SU-DHL-6 (cell line): ENCODE data around the gene ACAA1.

Experiments used
- EZH2phosphoT487 ChIP-seq: fragments of 200-600 bp; sonication (generic), shearing (Covaris generic); conservative IDR thresholded peaks from 2 replicates; pipeline ENCODE4 v1.6.1; 2018; ENCODE audit warnings: mild to moderate bottlenecking, antibody characterized with exemption, low read length, moderate library complexity, mixed read lengths
- TF ChIP-seq, protein P1 (sequence below): fragments of 200-600 bp; sonication (generic); IDR thresholded peaks from one replicate; pipeline ENCODE4 v1.5.1; 2017; ENCODE audit warnings: antibody characterized with exemption, mild to moderate bottlenecking, low read length, moderate library complexity; ENCODE audit not compliant: insufficient read depth, poor library complexity, severe bottlenecking

GRCh38 chr3:38136393-38136776 is 542 bp downstream of the ACAA1 start:
- TF ChIP-seq, protein P1, sequence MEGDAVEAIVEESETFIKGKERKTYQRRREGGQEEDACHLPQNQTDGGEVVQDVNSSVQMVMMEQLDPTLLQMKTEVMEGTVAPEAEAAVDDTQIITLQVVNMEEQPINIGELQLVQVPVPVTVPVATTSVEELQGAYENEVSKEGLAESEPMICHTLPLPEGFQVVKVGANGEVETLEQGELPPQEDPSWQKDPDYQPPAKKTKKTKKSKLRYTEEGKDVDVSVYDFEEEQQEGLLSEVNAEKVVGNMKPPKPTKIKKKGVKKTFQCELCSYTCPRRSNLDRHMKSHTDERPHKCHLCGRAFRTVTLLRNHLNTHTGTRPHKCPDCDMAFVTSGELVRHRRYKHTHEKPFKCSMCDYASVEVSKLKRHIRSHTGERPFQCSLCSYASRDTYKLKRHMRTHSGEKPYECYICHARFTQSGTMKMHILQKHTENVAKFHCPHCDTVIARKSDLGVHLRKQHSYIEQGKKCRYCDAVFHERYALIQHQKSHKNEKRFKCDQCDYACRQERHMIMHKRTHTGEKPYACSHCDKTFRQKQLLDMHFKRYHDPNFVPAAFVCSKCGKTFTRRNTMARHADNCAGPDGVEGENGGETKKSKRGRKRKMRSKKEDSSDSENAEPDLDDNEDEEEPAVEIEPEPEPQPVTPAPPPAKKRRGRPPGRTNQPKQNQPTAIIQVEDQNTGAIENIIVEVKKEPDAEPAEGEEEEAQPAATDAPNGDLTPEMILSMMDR = no peak
- no peak for TF ChIP-seq EZH2phosphoT487
